GM18526 (cell line): ENCODE measurements around the gene CCNE1.

Source experiments
- POLR2A ChIP-seq: IDR thresholded peaks from 3 replicates; pipeline ENCODE4 v1.6.1; 2011; ENCODE audit not compliant: insufficient read length; ENCODE audit errors: extremely low read depth

Gene CCNE1

GRCh38 chr19:29844891-29845573 lies 33.2 kb downstream of the CCNE1 start:
- peak; percentile 43 for TF ChIP-seq POLR2A

- TF ChIP-seq POLR2A = no peak
These were observed 33.9 kb downstream of the CCNE1 start for GRCh38 chr19:29845574-29846176.

DNA sequence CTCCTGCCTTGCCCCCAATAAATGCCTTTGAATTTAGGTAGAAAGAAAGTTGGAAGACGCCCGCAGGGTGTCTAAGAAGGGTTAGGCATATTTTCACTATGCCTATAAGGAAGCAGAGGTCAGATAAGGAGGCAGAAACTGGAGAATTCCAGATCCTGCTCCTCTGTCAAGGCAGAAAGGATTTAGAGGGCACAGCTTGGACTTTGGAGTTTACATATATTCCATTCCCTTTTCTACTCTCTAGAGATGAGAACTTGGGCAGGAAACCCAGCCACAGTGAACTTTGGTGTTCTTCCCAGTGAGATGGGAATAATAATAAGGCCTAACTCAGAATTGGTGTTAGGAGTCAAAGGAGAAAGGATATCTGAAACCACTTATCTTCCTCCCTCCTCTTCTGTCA lies 37.4 kb downstream of the CCNE1 start:
- TF ChIP-seq POLR2A = no peak

- no peak for TF ChIP-seq POLR2A
These were observed 38.7 kb downstream of the CCNE1 start for GRCh38 chr19:29850482-29850881.

- TF ChIP-seq POLR2A = no peak
These were observed 40.2 kb downstream of the CCNE1 start for GRCh38 chr19:29851769-29852521.

DNA sequence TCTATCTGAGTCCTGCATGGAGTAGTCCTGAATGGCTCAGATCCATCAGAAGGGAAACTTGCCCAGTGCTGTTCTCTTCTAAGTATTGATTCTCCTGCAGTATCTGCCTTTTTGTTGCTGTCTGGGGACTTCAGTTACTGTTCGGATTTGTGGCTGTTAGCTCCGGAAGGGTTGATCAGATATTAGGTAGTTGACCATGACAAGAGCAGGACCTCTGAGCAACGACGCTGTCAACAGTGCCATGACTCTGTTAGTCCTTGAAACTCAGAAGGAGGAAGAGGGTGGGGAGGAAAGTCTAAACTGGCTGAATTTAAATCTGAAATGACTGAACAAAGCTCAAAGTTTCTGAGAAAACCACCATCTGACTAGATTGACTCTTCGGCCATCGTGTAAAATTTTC lies 42.2 kb downstream of the CCNE1 start:
- no peak for TF ChIP-seq POLR2A

DNA sequence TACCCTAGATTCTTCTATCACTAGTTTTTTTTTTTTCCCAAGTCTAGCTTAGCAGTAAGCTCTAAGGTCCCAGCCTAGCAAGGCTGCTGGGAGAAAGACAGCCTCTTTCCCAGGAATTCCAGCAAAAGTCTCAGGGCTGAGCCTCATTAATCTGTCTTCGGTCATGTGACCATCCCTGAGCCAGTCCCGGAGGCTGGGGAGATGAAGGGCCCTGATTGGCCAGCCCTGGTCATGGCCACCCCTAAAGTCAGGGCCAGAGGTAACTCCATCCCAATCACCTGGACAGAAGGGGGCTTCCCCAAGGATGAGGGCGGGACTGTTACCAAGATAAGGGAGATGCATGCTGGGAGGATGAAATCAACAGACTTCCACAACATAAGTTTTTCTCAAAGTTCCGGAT lies 43.3 kb downstream of the CCNE1 start:
- no peak for TF ChIP-seq POLR2A

- no peak for TF ChIP-seq POLR2A
These were observed 44.1 kb downstream of the CCNE1 start for GRCh38 chr19:29855741-29856500.

DNA sequence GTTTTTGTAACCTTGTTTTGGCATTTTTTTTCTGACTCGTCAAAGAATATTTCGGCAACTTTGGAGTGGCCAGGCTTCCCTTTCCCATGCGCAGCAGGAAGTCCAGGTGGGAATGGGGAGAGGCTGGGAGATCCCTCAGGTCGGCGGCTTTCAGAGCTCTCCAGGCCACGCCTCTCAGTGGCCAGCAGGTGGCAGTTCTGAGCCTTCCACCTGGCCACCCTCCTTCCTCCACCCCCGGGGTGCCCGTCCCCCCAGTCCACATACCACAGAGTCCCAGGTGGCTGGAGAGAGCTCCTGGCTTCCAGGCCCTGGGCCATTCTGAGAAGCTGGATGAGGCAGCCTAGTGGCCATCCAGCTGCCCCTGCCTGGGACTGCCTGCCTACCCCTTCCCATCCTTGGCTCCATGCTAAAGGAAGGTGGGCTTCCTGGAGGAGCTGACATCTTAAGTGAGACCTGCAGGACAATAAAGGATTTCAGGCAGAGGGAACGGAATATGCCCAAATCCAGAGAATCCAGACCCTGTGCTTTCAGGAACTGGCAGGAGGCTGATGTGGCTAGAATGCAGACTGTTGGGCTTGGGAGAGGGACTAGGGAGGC lies 46.3 kb downstream of the CCNE1 start:
- TF ChIP-seq POLR2A = no peak

DNA sequence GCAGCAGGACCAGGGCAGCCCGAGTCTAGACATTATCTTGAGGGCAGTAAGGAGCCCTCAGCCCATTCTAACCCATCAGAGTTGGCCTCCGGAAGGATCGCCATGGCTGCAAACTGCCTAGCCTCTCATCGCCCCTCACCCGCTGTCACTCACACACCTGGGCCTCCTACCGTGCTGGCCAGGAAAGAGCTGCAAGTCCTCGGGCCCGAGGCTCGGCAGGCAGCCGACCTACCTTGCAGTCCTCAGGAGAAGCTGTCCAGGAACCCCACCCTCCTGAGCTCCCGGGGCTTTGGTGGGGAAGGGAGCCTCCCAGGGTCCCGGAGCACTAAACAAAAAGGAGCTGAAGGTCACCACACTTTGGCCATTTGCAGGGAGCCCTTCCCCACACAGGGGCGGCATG lies 46.8 kb downstream of the CCNE1 start:
- no peak for TF ChIP-seq POLR2A

DNA sequence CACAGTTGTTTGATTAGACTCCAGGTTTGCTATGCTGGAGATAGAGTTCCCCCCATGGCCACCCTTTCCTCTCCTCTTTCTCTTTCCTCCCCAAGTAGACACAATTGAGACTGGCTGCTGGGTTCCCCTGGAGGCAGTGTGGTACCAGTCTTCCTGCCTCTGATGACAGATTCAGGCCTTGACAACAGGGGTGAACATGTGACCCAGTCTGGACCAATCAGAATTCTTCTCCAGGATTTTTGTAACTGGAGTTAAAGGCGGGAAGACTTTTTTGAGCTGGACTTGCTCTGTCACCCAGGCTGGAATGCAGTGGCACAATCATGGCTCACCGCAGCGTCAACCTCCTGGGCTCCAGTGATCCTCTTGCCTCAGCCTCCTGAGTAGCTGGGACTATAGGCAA lies 48.7 kb downstream of the CCNE1 start:
- TF ChIP-seq POLR2A = no peak

DNA sequence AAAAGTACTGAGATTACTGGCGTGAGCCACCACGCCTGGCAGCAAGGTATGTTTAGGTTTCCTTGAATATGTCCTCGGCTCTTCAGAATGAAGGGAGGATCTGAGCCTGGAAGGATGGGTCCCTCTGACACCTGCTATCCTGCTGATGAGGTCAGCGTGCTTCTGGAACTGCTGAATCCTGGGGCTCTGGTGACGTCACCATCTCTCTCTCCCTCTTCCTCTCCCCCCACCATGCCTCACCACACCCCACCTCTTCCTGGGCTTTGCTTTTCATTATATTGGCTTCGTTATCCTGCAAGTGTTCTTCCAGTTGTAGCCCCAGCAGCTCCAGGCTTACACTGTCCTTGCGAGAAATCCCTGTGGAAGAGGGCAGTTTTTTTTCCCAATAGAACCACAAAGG lies 49.8 kb downstream of the CCNE1 start:
- no peak for TF ChIP-seq POLR2A

- TF ChIP-seq POLR2A = no peak
These were observed 54.2 kb downstream of the CCNE1 start for GRCh38 chr19:29866011-29866410.

GRCh38 chr19:29867984-29868383 lies 56.2 kb downstream of the CCNE1 start:
- no peak for TF ChIP-seq POLR2A

GRCh38 chr19:29871143-29871542 lies 59.4 kb downstream of the CCNE1 start:
- TF ChIP-seq POLR2A = no peak
